Measurements from ENCODE around the gene TMC6.

DNA sequence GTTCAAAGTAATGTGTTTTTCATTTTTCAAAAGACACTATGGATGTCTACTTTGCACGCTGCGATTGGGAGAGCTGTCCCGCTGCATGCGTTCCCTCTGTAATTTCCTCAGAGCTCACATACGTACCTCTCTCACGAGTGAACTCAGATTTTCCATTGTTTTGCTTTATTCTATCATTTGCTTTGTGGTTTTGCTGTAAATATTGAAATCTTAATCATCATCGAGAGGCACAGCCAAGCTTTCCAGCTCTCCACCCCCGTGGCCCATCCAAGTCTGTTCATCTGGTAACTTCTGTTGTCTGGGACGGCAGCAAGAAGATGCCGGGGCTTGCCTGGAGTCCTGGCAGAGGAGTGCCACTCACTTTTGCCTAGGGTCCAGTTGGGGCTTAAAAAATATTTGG is 21.1 kb downstream of the TMC6 start:
- TF ChIP-seq, protein P1, sequence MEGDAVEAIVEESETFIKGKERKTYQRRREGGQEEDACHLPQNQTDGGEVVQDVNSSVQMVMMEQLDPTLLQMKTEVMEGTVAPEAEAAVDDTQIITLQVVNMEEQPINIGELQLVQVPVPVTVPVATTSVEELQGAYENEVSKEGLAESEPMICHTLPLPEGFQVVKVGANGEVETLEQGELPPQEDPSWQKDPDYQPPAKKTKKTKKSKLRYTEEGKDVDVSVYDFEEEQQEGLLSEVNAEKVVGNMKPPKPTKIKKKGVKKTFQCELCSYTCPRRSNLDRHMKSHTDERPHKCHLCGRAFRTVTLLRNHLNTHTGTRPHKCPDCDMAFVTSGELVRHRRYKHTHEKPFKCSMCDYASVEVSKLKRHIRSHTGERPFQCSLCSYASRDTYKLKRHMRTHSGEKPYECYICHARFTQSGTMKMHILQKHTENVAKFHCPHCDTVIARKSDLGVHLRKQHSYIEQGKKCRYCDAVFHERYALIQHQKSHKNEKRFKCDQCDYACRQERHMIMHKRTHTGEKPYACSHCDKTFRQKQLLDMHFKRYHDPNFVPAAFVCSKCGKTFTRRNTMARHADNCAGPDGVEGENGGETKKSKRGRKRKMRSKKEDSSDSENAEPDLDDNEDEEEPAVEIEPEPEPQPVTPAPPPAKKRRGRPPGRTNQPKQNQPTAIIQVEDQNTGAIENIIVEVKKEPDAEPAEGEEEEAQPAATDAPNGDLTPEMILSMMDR (IDR thresholded peaks at IDR 0.05; ENCODE audit: borderline replicate concordance, extremely low read depth, low read length, poor library complexity, severe bottlenecking) = no peak
- no peak for TF ChIP-seq EZH2 (IDR thresholded peaks at IDR 0.05; ENCODE audit: borderline replicate concordance, low read depth, low read length, severe bottlenecking)

Measured in DND-41 (cell line).